ENCODE data around the gene CSHL1. TPM values are rescaled to one million over a fixed set of nuclear protein-coding genes. Genes with fewer than 3 reads are reported as not detected.
"Not testable (repeated sequence)": the region's sequence is repeated elsewhere in the genome, so short reads cannot be mapped to it uniquely, and the experiment has no call there.

CSHL1 gene
- total and polyA plus RNA-seq, 8 donors = 0.78 TPM; not detected in 7

DNA sequence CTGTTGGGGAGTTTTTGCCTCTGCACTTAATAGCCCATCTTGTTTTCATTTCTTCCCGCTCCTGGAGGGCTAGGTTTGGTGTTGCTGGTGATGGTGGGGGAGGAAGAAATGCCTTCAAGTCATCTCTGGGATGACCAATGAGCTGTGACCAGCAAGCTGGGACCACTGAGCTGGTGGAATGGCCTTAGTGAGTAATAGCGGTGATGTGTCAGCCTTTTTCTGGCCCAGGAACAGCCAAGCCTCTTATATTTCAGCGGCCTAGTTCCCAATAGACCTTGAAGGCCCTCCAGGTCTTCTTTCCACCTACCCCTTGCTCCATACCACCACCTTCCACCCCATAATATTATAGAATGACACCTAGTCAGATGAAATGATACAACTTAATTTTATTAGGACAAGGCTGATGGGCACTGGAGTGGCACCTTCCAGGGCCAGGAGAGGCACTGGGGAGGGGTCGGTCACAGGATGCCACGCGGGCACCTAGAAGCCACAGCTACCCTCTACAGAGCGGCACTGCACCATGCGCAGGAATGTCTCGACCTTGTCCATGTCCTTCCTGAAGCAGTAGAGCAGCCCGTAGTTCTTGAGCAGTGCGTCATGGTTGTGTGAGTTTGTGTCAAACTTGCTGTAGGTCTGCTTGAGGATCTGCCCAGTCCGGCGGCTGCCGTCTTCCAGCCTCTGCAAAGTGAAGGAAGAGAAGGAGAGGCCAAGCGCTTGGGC is 39.3 kb downstream of the CSHL1 start:
- H3K27me3 ChIP-seq; ATAC-seq; intact Hi-C loops (cut with DNase I); H3K27ac ChIP-seq; H3K4me1 ChIP-seq; H3K9me3 ChIP-seq; H3K4me3 ChIP-seq; DNase-seq; H3K36me3 ChIP-seq: not testable (repeated sequence)

GRCh38 chr17:63870292-63870665 is 40.8 kb downstream of the CSHL1 start:
- H3K27ac ChIP-seq; ATAC-seq; intact Hi-C loops (cut with DNase I); H3K9me3 ChIP-seq; H3K4me3 ChIP-seq; H3K4me1 ChIP-seq; DNase-seq; H3K27me3 ChIP-seq; H3K36me3 ChIP-seq: not testable (repeated sequence)

- DNase-seq; intact Hi-C loops (cut with DNase I); H3K27me3 ChIP-seq; H3K9me3 ChIP-seq; H3K36me3 ChIP-seq; H3K4me3 ChIP-seq; H3K4me1 ChIP-seq; H3K27ac ChIP-seq: not testable (repeated sequence)
- peak; percentile 57 for ATAC-seq
These were observed 41.4 kb downstream of the CSHL1 start for GRCh38 chr17:63869491-63870291.

DNA sequence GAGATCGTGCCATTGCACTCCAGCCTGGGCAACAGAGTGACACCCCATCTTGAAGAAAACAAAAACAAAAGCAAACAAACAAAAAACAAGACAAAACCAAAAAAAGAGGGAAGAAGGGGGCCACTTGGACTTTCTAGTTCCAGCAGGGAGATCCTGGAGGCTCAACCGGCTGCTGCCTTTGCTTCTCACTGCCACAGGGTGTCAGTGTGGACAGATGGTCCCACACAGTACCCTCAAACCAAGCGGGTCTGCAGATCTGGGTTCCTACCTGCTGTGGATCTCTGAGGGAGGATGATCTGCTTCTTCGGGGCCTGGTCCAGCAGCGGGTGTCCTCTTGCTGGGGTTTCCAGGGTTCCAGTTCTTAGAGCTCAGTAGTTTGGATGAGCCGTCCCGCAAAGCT is 44.4 kb downstream of the CSHL1 start:
- H3K27ac ChIP-seq; H3K9me3 ChIP-seq; H3K27me3 ChIP-seq; DNase-seq; H3K4me3 ChIP-seq; H3K4me1 ChIP-seq; H3K36me3 ChIP-seq; intact Hi-C loops (cut with DNase I): not testable (repeated sequence)
- peak; percentile 31 for ATAC-seq

Other genes starting within 250 kb of the CSHL1 start
- 10 to 100 TPM; 19.1 to 30.7 TPM for gene LIMD2, start 211.1 kb downstream of the CSHL1 start, total RNA-seq
- gene LIMD2, start 211.1 kb downstream of the CSHL1 start, polyA plus RNA-seq (ENCODE audit: insufficient read length in 6 of 6) = 10 to 100 TPM; 29.9 to 44.9 (median 36.8) TPM
- 10 to 100 TPM; 28.1 to 37.2 TPM for gene STRADA, start 169.5 kb downstream of the CSHL1 start, total RNA-seq
- gene STRADA, start 169.5 kb downstream of the CSHL1 start, polyA plus RNA-seq (ENCODE audit: insufficient read length in 6 of 6) = 10 to 100 TPM; 72.4 to 87.5 (median 83.6) TPM
- 100 to 1,000 TPM in 1 of 2 donors, 10 to 100 TPM in 1; 81.6 to 111 TPM for gene CCDC47, start 137.7 kb downstream of the CSHL1 start, total RNA-seq
- 100 to 1,000 TPM in 2 of 6 donors, 10 to 100 TPM in 4; 86.0 to 105 (median 89.4) TPM for gene CCDC47, start 137.7 kb downstream of the CSHL1 start, polyA plus RNA-seq (ENCODE audit: insufficient read length in 6 of 6)
- 10 to 100 TPM; 79.2 to 82.0 TPM for gene DDX42, start 137.1 kb downstream of the CSHL1 start, total RNA-seq
- 100 to 1,000 TPM; 206 to 239 (median 221) TPM for gene DDX42, start 137.1 kb downstream of the CSHL1 start, polyA plus RNA-seq (ENCODE audit: insufficient read length in 6 of 6)
- gene PSMC5, start 83.8 kb downstream of the CSHL1 start, total RNA-seq = 100 to 1,000 TPM in 1 of 2 donors, 10 to 100 TPM in 1; 89.8 to 141 TPM
- 100 to 1,000 TPM; 127 to 151 (median 133) TPM for gene PSMC5, start 83.8 kb downstream of the CSHL1 start, polyA plus RNA-seq (ENCODE audit: insufficient read length in 6 of 6)
- 10 to 100 TPM; 32.1 to 47.4 TPM for gene FTSJ3, start 83.6 kb downstream of the CSHL1 start, total RNA-seq
- 10 to 100 TPM; 57.1 to 88.5 (median 69.8) TPM for gene FTSJ3, start 83.6 kb downstream of the CSHL1 start, polyA plus RNA-seq (ENCODE audit: insufficient read length in 6 of 6)
- 10 to 100 TPM; 59.2 to 82.5 TPM for gene SMARCD2, start 68.6 kb downstream of the CSHL1 start, total RNA-seq
- 100 to 1,000 TPM; 114 to 147 (median 131) TPM for gene SMARCD2, start 68.6 kb downstream of the CSHL1 start, polyA plus RNA-seq (ENCODE audit: insufficient read length in 6 of 6)
- not detected for gene CSH2, start 37.6 kb downstream of the CSHL1 start, total RNA-seq
- gene CSH2, start 37.6 kb downstream of the CSHL1 start, polyA plus RNA-seq (ENCODE audit: insufficient read length in 6 of 6) = 1 to 10 TPM in 1 of 6 donors, under 1 TPM in 2, not detected in 3; 0.20 to 6.7 (median 0.23) TPM
- not detected for gene GH2, start 29.3 kb downstream of the CSHL1 start, total RNA-seq
- under 1 TPM in 1 of 6 donors, not detected in 5; 0.26 TPM for gene GH2, start 29.3 kb downstream of the CSHL1 start, polyA plus RNA-seq (ENCODE audit: insufficient read length in 6 of 6)
- gene CSH1, start 14.7 kb downstream of the CSHL1 start, total RNA-seq = not detected
- gene CSH1, start 14.7 kb downstream of the CSHL1 start, polyA plus RNA-seq (ENCODE audit: insufficient read length in 6 of 6) = 10 to 100 TPM in 1 of 6 donors, 1 to 10 TPM in 1, under 1 TPM in 3, not detected in 1; 0.26 to 21.3 (median 0.46) TPM
- gene GH1, start 7.6 kb upstream of the CSHL1 start, total RNA-seq = not detected
- gene GH1, start 7.6 kb upstream of the CSHL1 start, polyA plus RNA-seq (ENCODE audit: insufficient read length in 6 of 6) = not detected
- 1 to 10 TPM; 2.7 to 3.5 TPM for gene CD79B, start 21.1 kb upstream of the CSHL1 start, total RNA-seq
- gene CD79B, start 21.1 kb upstream of the CSHL1 start, polyA plus RNA-seq (ENCODE audit: insufficient read length in 6 of 6) = 1 to 10 TPM; 1.8 to 3.2 (median 2.0) TPM
- gene SCN4A, start 61.7 kb upstream of the CSHL1 start, total RNA-seq = under 1 TPM; 0.05 to 0.17 TPM
- under 1 TPM; 0.39 to 0.88 (median 0.60) TPM for gene SCN4A, start 61.7 kb upstream of the CSHL1 start, polyA plus RNA-seq (ENCODE audit: insufficient read length in 6 of 6)
- 1 to 10 TPM; 1.0 to 5.0 TPM for gene PRR29, start 87.1 kb upstream of the CSHL1 start, total RNA-seq
- 1 to 10 TPM; 5.5 to 9.6 (median 6.4) TPM for gene PRR29, start 87.1 kb upstream of the CSHL1 start, polyA plus RNA-seq (ENCODE audit: insufficient read length in 6 of 6)
- gene ICAM2, start 109.4 kb upstream of the CSHL1 start, total RNA-seq = 10 to 100 TPM; 32.3 to 46.9 TPM
- gene ICAM2, start 109.4 kb upstream of the CSHL1 start, polyA plus RNA-seq (ENCODE audit: insufficient read length in 6 of 6) = 10 to 100 TPM; 43.1 to 55.4 (median 47.2) TPM
- 10 to 100 TPM; 39.0 to 45.0 TPM for gene ERN1, start 218.9 kb upstream of the CSHL1 start, total RNA-seq
- gene ERN1, start 218.9 kb upstream of the CSHL1 start, polyA plus RNA-seq (ENCODE audit: insufficient read length in 6 of 6) = 10 to 100 TPM; 10.6 to 12.2 (median 10.9) TPM